T1000 (cell line): ENCODE measurements around the gene ITIH1.

Experiments used
- DNase-seq: peaks from one replicate; lab custom pipeline; 2025; ENCODE audit warnings: mixed read lengths; lab: John Stamatoyannopoulos, UW

The ITIH1 gene

DNA sequence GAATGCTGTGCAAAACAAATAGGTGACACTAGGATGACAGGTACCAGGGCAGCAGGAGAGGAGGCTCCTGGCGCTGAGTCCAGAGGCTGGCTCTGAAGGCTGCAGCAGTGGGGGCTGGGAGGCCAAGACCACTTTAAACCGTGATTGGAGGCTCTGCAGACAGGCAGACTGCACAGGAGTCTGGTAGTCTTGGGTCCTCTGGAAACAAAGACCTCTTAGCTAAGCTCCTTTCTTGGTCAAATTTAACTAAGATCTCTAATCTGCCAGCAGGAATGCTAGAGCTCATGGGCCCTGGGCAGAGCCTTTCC, 61.8 kb downstream of the ITIH1 start:
- no peak for DNase-seq

DNA sequence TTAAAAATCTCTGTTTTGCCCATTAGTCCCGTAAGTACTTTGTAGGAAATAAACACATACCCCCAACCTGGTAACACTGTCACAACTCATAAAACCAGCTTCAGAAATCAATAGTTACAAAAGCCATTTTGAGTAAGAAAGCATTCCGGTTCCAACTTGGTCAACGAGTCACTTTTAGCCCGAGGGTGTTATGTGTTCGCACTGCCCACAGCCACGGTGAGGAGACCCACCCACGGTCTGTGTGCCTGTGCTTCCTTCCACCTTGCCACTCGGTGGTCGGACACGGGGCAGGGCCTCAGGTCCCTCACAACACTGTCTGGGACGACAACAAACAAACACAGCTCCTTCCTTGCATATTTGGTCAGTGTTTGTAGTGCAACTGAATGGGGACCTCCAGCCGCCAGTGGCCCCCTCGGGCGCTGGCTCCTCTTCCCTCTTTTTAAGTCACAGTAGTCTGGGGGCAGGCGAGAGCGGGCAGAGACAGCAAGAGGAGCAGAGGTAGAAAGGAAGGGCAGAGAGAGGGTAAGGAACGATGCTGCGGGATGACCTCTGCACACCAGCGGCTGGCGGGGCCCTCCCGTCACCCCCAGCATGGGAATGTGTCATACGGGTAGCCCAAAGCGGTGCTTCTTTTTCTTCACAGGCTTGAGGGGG, 62.6 kb downstream of the ITIH1 start:
- no peak for DNase-seq

DNA sequence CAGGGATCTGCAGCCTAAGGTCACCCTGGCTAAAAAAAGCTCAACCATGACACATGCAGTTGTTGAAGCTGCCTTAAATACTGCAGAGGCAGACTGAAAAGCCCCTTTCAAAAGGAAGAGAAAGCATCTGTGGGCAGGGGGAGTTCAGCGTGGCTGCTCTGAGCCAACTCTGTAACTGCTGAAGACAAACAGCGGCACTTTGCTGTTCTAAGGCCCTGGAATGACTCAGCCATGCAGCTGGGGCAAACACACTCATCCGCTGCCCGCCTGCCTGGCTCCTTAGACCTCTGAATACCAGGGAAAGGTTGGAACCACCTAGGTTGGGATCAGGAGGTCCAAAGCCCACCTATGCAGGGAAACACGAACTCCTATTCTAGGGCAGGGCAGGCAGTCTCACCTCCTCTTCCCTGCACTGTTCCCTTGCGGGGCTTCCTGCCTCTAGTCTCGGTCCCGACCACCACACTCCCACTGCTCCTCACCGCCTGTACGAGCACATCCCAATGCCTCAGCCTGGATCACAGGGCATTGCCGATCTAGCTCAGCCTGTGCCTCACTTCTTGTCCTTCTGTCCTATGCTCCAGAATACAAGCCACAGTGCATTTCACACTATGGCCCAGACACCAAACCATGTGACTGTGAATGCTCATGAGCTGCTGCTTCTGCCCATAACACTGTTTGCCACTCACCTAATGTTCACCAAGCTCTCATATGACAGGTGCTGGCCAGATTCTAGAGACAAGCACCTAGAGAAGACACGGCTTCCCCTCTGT, 64.0 kb downstream of the ITIH1 start:
- no peak for DNase-seq
